Liver (tissue), 9 donors: ENCODE data around the gene CCNE1. TPM values are rescaled to one million over a fixed set of nuclear protein-coding genes. Genes with fewer than 3 reads are reported as not detected.

Source experiments
- DNase-seq: peaks from one replicate; pipeline ENCODE4 v3.0.0-alpha.2; 2017; ENCODE audit warnings: low spot score
- H3K27ac ChIP-seq, 2 donors: one replicate each; pipeline ENCODE4 v1.7.0; 2013; ENCODE audit warnings: inconsistent platforms in 2 of 2, low read length in 2 of 2, control low read depth in 1 of 2, low read depth in 1 of 2, mild to moderate bottlenecking in 1 of 2
- H3K27me3 ChIP-seq, 4 donors: one replicate each; pipeline versions ENCODE4 v1.6.1 to v1.7.0; 2013; ENCODE audit warnings: low read length in 3 of 4, inconsistent platforms in 1 of 4, mild to moderate bottlenecking in 1 of 4, moderate library complexity in 1 of 4; ENCODE audit not compliant: control insufficient read depth in 4 of 4, insufficient read depth in 4 of 4
- H3K36me3 ChIP-seq, 4 donors: one replicate each; pipeline versions ENCODE4 v1.6.1 to v1.7.0; 2013; ENCODE audit warnings: low read length in 3 of 4, mild to moderate bottlenecking in 3 of 4, low read depth in 1 of 4, moderate library complexity in 1 of 4; ENCODE audit not compliant: control insufficient read depth in 4 of 4, insufficient read depth in 3 of 4
- H3K4me1 ChIP-seq, 4 donors: one replicate each; pipeline versions ENCODE4 v1.6.1 to v1.7.0; 2013; ENCODE audit warnings: low read length in 3 of 4, mild to moderate bottlenecking in 3 of 4, moderate library complexity in 1 of 4; ENCODE audit not compliant: control insufficient read depth in 4 of 4, insufficient read depth in 4 of 4
- H3K4me3 ChIP-seq, 3 donors: one replicate each; pipeline versions ENCODE4 v1.6.1 to v1.7.0; 2013; ENCODE audit warnings: low read length in 3 of 3, control low read depth in 1 of 3, low read depth in 1 of 3, mild to moderate bottlenecking in 1 of 3
- H3K9ac ChIP-seq, 2 donors: one replicate each; pipeline ENCODE4 v1.7.0; 2013; ENCODE audit warnings: low read length in 2 of 2, mild to moderate bottlenecking in 2 of 2, moderate library complexity in 2 of 2, control low read depth in 1 of 2, low read depth in 1 of 2
- H3K9me3 ChIP-seq, 4 donors: one replicate each; pipeline versions ENCODE4 v1.6.1 to v1.7.0; 2013; ENCODE audit warnings: low read length in 3 of 4; ENCODE audit not compliant: control insufficient read depth in 4 of 4
- ATF3 ChIP-seq: IDR thresholded peaks from 2 replicates; pipeline ENCODE4 v1.6.1; 2016; ENCODE audit warnings: antibody characterized with exemption
- EGR1 ChIP-seq, 2 donors: IDR thresholded peaks; 2 replicates each; pipeline ENCODE4 v1.6.1; 2016 to 2018; ENCODE audit warnings: antibody characterized with exemption in 2 of 2, low read depth in 2 of 2
- FOXA1 ChIP-seq: IDR thresholded peaks from 2 replicates; pipeline ENCODE4 v1.6.1; 2016; ENCODE audit warnings: antibody characterized with exemption
- FOXA2 ChIP-seq: IDR thresholded peaks from 2 replicates; pipeline ENCODE4 v1.6.1; 2016; ENCODE audit warnings: antibody characterized with exemption
- GABPA ChIP-seq, 2 donors: IDR thresholded peaks in 1 of 2; conservative IDR thresholded peaks in 1 of 2; 2 replicates each; pipeline ENCODE4 v1.6.1; 2016; ENCODE audit warnings: antibody characterized with exemption in 2 of 2, mild to moderate bottlenecking in 1 of 2, moderate library complexity in 1 of 2
- HNF4A ChIP-seq, 2 donors: conservative IDR thresholded peaks; 2 replicates each; pipeline ENCODE4 v1.6.1; 2016; ENCODE audit warnings: antibody characterized with exemption in 2 of 2, mild to moderate bottlenecking in 2 of 2
- HNF4G ChIP-seq: IDR thresholded peaks from 2 replicates; pipeline ENCODE4 v1.6.1; 2016; ENCODE audit warnings: antibody characterized with exemption
- JUND ChIP-seq, 2 donors: IDR thresholded peaks; 2 replicates each; pipeline ENCODE4 v1.6.1; 2016; ENCODE audit warnings: antibody characterized with exemption in 2 of 2
- MAX ChIP-seq: IDR thresholded peaks from 2 replicates; pipeline ENCODE4 v1.6.1; 2016; ENCODE audit warnings: antibody characterized with exemption
- NR2F2 ChIP-seq: IDR thresholded peaks from 2 replicates; pipeline ENCODE4 v1.6.1; 2016; ENCODE audit warnings: antibody characterized with exemption
- RAD21 ChIP-seq, 2 donors: IDR thresholded peaks; 2 replicates each; pipeline ENCODE4 v1.6.1; 2016; ENCODE audit warnings: antibody characterized with exemption in 2 of 2, mild to moderate bottlenecking in 2 of 2
- RXRA ChIP-seq, 2 donors: IDR thresholded peaks; 2 replicates each; pipeline ENCODE4 v1.6.1; 2017 to 2018; ENCODE audit warnings: antibody characterized with exemption in 2 of 2, mild to moderate bottlenecking in 1 of 2
- SP1 ChIP-seq: IDR thresholded peaks from 2 replicates; pipeline ENCODE4 v1.6.1; 2018; ENCODE audit warnings: antibody characterized with exemption, mild to moderate bottlenecking
- TAF1 ChIP-seq: conservative IDR thresholded peaks from 2 replicates; pipeline ENCODE4 v1.6.1; 2016; ENCODE audit warnings: antibody characterized with exemption, mild to moderate bottlenecking
- YY1 ChIP-seq: IDR thresholded peaks from 2 replicates; pipeline ENCODE4 v1.6.1; 2016; ENCODE audit warnings: antibody characterized with exemption, mild to moderate bottlenecking
- WGBS: extraction: QIAGEN DNeasy Blood & Tissue Kit; methylation state at CpG from one replicate; pipeline ENCODE4 v1.1.7; 2013; 5-methylcytosine and 5-hydroxymethylcytosine counted together
- polyA plus RNA-seq, 2 donors: library from polyadenylated mRNA; stranded (reverse) in 1 of 2; unstranded in 1 of 2; fragments of 200-250 nt in 1 of 2; fragments of >200 nt in 1 of 2; fragmentation: Nextera tagmentation in 1 of 2; extraction: Ambion mirVana in 1 of 2; gene quantifications; one replicate each; pipeline versions ENCODE4 v1.2.1 to v1.2.3, GENCODE V29; 2013 to 2015
- total RNA-seq, 2 donors: library from RNA; depleted of rRNA; stranded (reverse); fragments of >200 nt; gene quantifications; one replicate each; pipeline ENCODE4 v1.2.3, GENCODE V29; 2014
- TF ChIP-seq, protein P1 (sequence below): IDR thresholded peaks from 2 replicates; pipeline ENCODE4 v1.6.1; 2016; ENCODE audit warnings: antibody characterized with exemption
- TF ChIP-seq, protein P2 (sequence below): IDR thresholded peaks from 2 replicates; pipeline ENCODE4 v1.6.1; 2016; ENCODE audit warnings: antibody characterized with exemption, mild to moderate bottlenecking
- donor health status: healthy.
- donor health status: healthy.
- donor health status: healthy.
- donor health status: healthy.
- donor health status: healthy.

The CCNE1 gene
- total and polyA plus RNA-seq, 4 donors: 0.32 to 19.5 (median 0.79) TPM

DNA sequence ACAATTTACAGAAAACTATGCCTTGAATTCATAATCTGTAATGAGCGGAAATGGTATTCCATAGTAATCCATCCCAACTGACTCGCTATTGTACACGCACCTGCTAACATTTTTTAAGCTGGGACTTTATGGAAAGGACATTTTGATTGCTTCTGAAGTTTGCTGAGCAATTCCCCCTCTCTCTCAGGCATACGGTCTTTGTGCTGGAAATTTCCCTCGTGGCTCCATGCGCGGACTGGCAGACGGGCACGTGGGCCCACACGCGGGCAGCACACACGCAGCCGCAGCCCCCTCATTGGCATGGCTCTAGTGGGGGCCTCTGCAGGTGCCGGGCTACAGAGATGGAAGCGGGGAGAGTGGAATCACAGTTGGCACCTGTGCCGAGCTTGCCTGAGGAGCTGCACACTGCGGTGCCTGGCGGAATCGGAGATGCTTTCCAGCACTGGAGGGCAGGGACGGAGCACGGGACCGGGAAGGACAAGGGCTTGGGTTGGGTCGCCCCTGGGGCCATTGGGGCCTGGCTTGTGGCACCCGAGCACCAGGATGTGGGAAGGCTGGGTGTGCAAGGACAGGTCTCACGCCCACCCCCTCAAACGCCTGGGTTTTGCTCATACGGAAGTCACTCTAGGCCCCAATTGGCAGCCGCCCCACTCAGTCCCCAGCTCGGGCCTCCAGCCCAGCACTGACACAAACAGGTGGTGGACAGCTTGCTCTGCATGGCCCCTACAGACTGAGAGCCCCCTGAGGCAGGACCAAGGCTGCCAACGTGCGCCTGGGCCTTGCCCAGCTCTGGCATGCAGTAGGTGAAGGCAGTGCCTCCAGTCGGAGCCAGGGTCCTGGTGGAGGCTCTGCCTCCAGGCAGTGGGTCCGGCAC lies 30.2 kb upstream of the CCNE1 start:
- DNase-seq: no peak
- no peak overlapping the region for H3K9ac ChIP-seq
- no peak overlapping the region for H3K4me3 ChIP-seq
- WGBS: 84% methylated on average over 33 of the region's 33 CpGs
- TF ChIP-seq EGR1 (IDR thresholded peaks at IDR 0.05; ENCODE audit: low read depth in 2 of 2) (no peak), ATF3 (no peak), TAF1 (no peak), FOXA1 (no peak), GABPA (IDR thresholded peaks at IDR 0.05 in 1 of 2, conservative IDR thresholded peaks at IDR 0.05 in 1 of 2) (no peak), RXRA (IDR thresholded peaks at IDR 0.05) (no peak), HNF4G (no peak)
- H3K36me3 ChIP-seq: no peaks in the 10 kb centered on the region
- H3K4me1 ChIP-seq: no peaks in the 10 kb centered on the region
- no peaks in the 10 kb centered on the region for H3K27me3 ChIP-seq
- no peak overlapping the region for H3K27ac ChIP-seq
- H3K9me3 ChIP-seq: no peaks in the 10 kb centered on the region

DNA sequence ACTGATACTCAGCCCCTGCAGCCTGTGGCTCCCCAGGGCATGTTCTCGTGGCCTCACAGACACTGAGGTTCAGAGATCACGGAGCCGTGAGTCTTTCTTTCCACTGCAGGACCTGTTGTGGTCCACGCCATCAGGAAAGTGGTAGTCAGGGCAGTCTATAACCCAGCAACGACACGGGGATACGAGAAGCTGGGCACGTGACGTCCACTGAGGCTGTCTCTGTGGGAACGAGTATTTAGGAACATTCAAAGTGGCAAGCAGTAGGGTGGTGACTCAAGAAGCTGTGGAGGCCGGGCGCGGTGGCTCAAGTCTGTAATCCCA lies 29.6 kb upstream of the CCNE1 start:
- no peak for DNase-seq
- Histone ChIP-seq H3K9ac (no peak overlapping the region), H3K9me3 (no peaks in the 10 kb centered on the region), H3K36me3 (no peaks in the 10 kb centered on the region), H3K4me1 (no peaks in the 10 kb centered on the region), H3K27me3 (no peaks in the 10 kb centered on the region), H3K4me3 (no peak overlapping the region), H3K27ac (no peak overlapping the region)
- TF ChIP-seq SP1: no peak
- no peak for TF ChIP-seq ATF3
- TF ChIP-seq NR2F2: no peak
- TF ChIP-seq FOXA2: no peak
- no peak for TF ChIP-seq YY1
- TF ChIP-seq FOXA1: no peak
- TF ChIP-seq MAX: no peak
- TF ChIP-seq RAD21 (IDR thresholded peaks at IDR 0.05): no peak
- TF ChIP-seq, protein P1, sequence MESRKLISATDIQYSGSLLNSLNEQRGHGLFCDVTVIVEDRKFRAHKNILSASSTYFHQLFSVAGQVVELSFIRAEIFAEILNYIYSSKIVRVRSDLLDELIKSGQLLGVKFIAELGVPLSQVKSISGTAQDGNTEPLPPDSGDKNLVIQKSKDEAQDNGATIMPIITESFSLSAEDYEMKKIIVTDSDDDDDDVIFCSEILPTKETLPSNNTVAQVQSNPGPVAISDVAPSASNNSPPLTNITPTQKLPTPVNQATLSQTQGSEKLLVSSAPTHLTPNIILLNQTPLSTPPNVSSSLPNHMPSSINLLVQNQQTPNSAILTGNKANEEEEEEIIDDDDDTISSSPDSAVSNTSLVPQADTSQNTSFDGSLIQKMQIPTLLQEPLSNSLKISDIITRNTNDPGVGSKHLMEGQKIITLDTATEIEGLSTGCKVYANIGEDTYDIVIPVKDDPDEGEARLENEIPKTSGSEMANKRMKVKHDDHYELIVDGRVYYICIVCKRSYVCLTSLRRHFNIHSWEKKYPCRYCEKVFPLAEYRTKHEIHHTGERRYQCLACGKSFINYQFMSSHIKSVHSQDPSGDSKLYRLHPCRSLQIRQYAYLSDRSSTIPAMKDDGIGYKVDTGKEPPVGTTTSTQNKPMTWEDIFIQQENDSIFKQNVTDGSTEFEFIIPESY: no peak
- TF ChIP-seq HNF4A (conservative IDR thresholded peaks at IDR 0.05): no peak
- TF ChIP-seq JUND (IDR thresholded peaks at IDR 0.05): no peak
- 92% methylated on average over 13 of the region's 13 CpGs for WGBS

DNA sequence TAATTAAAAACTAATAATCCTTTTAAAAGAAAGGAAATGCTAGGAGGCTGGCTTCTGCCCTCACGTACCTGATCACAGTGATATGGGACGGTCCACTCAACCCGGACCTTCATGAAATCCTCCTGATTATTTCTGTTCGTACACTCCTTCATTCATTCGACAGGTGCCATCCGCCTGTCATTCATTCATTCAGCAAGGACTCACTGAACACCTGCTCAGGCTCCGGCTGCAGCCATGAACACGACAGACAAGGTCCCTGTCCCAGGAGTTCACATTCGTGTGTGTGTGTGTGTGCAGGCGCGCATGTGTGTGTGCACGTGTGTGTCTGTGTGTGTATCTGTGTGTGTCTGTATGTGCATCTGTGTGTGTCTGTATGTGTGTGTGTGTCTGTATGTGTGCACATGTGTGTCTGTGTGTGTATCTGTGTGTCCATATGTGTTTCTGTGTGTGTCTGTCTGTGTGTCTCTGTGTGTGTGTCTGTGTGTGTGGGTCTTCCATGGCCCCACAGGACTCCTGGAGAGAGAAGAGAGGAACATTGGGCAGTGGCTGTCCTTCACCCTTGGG lies 28.1 kb upstream of the CCNE1 start:
- WGBS: 89% methylated on average over 12 of the region's 12 CpGs
- H3K4me3 ChIP-seq: no peak overlapping the region
- H3K4me1 ChIP-seq: no peaks in the 10 kb centered on the region
- TF ChIP-seq HNF4A (conservative IDR thresholded peaks at IDR 0.05): no peak
- TF ChIP-seq, protein P2, sequence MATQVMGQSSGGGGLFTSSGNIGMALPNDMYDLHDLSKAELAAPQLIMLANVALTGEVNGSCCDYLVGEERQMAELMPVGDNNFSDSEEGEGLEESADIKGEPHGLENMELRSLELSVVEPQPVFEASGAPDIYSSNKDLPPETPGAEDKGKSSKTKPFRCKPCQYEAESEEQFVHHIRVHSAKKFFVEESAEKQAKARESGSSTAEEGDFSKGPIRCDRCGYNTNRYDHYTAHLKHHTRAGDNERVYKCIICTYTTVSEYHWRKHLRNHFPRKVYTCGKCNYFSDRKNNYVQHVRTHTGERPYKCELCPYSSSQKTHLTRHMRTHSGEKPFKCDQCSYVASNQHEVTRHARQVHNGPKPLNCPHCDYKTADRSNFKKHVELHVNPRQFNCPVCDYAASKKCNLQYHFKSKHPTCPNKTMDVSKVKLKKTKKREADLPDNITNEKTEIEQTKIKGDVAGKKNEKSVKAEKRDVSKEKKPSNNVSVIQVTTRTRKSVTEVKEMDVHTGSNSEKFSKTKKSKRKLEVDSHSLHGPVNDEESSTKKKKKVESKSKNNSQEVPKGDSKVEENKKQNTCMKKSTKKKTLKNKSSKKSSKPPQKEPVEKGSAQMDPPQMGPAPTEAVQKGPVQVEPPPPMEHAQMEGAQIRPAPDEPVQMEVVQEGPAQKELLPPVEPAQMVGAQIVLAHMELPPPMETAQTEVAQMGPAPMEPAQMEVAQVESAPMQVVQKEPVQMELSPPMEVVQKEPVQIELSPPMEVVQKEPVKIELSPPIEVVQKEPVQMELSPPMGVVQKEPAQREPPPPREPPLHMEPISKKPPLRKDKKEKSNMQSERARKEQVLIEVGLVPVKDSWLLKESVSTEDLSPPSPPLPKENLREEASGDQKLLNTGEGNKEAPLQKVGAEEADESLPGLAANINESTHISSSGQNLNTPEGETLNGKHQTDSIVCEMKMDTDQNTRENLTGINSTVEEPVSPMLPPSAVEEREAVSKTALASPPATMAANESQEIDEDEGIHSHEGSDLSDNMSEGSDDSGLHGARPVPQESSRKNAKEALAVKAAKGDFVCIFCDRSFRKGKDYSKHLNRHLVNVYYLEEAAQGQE: no peak
- no peak for TF ChIP-seq EGR1 (IDR thresholded peaks at IDR 0.05; ENCODE audit: low read depth in 2 of 2)
- TF ChIP-seq JUND (IDR thresholded peaks at IDR 0.05): no peak
- no peak for TF ChIP-seq RXRA (IDR thresholded peaks at IDR 0.05)
- no peak for TF ChIP-seq GABPA (IDR thresholded peaks at IDR 0.05 in 1 of 2, conservative IDR thresholded peaks at IDR 0.05 in 1 of 2)
- TF ChIP-seq FOXA2: no peak
- no peak for DNase-seq
- no peak overlapping the region for H3K27ac ChIP-seq
- H3K9ac ChIP-seq: no peak overlapping the region
- no peaks in the 10 kb centered on the region for H3K27me3 ChIP-seq
- no peaks in the 10 kb centered on the region for H3K9me3 ChIP-seq
- H3K36me3 ChIP-seq: no peaks in the 10 kb centered on the region
